WI38 (cell line): Measurements from ENCODE around the gene CCDC51.

Experiments used
- H3K4me3 ChIP-seq: 2 replicates; pipeline ENCODE4 v1.5.1; 2011; ENCODE audit warnings: low read depth, mild to moderate bottlenecking, control low read depth, low read length
- CTCF ChIP-seq: IDR thresholded peaks from 2 replicates; pipeline ENCODE4 v1.5.1; 2012; ENCODE audit warnings: low read depth, mild to moderate bottlenecking, control low read depth, low read length

Gene CCDC51

GRCh38 chr3:48408823-48409281 is 31.1 kb downstream of the CCDC51 start:
- no peak for TF ChIP-seq CTCF
- H3K4me3 ChIP-seq, result no peak overlapping the region

- no peak for TF ChIP-seq CTCF
- no peak overlapping the region for H3K4me3 ChIP-seq
These were observed 32.3 kb downstream of the CCDC51 start for GRCh38 chr3:48407542-48408099.

- no peak overlapping the region for H3K4me3 ChIP-seq
- no peak for TF ChIP-seq CTCF
These were observed 33.2 kb downstream of the CCDC51 start for GRCh38 chr3:48406443-48407431.

- H3K4me3 ChIP-seq, result no peak overlapping the region
- no peak for TF ChIP-seq CTCF
These were observed 33.9 kb downstream of the CCDC51 start for GRCh38 chr3:48405971-48406370.

GRCh38 chr3:48405343-48405881 is 34.5 kb downstream of the CCDC51 start:
- no peak for TF ChIP-seq CTCF
- H3K4me3 ChIP-seq, result no peak overlapping the region

- TF ChIP-seq CTCF, result no peak
- no peak overlapping the region for H3K4me3 ChIP-seq
These were observed 35.2 kb downstream of the CCDC51 start for GRCh38 chr3:48404440-48405342.
